HG03575 (cell line): ENCODE data around the gene TPPP.
"Not testable (repeated sequence)": the region's sequence is repeated elsewhere in the genome, so short reads cannot be mapped to it uniquely, and the experiment has no call there.

Experiments
- ATAC-seq: cut with Tn5 transposase; IDR thresholded peaks from one replicate; pipeline ENCODE4 v1.9.1; 2021; ENCODE audit not compliant: unreplicated experiment, insufficient number of reproducible peaks, low FRiP score; ENCODE audit errors: extremely low read depth

The TPPP gene

DNA sequence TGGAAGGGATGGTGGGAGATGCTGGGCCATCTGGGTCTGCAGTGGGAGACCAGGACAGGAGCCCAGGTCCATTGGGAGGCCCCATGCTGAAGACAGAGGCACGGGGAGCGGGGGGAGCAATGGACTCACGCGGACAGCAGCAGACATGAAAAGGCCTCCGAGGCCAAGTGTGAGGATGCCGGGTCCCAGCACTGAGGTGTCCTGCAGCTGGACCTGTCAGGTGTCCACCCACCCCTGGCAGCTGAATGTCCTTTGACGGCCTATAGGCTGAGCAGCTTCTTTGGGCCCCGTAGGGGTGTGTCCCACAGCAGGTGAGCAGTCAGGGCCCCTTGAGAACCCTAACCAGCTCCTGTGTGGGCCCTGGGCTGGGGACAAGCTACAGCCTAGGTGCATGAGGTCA, 3.0 kb upstream of the TPPP start:
- not testable (repeated sequence) for ATAC-seq

DNA sequence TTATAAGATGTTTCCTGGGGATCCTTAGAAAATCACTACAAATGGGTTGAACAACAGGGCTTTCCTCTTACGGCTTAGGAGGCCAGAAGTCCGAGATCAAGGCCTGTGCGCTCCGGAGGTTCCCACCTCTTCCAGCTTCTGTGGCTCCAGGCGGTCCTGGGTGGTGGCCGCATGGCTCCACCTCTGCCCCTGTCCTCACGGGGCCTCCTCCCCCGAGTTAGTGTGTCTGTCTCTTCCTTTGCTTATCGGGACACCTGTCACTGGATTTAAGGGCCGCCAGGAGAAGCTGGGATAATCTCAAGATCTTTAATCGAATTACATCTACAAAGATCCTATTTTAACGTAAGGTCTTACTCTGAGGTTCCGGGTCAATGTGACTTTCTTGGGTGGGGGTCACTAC, 2.3 kb upstream of the TPPP start:
- ATAC-seq, result not testable (repeated sequence)

DNA sequence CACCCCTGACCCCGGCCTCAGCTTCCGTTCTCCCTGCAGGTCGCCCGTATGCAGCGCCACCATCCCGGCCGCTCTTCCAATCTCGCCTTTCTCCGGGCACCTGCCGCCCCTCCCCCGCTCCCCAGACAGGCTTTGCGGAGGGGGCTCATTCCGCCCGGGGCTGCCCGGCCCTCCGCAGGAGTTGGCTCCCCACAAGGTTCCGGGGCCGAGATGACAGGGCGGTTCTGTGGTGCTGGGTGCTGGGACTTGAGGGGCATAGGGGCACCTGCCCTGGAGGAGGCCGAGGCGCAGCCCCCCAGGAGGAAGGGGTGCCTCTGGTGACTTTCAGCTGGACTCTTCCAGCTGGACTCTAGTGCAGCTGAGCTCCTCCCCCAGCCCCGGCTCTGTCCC, 885 bp upstream of the TPPP start:
- not testable (repeated sequence) for ATAC-seq

DNA sequence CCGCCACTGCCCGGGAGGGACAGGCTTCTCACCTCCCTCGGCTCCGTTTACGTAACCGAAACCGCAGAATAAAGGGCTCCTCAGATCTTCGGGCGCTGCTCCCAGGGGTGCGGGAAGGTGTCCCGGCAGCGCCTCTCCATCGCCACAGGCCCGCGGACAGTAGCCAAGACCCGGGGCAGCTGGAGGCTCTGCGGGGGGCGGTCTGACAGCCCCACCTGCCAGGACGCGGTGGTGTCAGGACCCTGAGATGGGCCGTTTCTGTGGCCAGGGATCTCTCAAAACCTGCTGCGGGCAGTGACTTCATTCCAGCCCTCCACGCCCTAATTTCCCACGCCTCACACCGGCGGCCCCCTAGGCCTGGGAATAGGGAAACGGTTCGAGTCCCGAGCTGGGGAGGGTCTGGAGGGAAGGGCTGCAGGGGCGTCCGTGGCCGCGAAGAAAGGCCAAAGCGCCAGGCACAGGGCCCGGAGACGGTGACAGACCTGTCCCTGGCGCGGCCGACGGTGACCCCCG, 567 bp downstream of the TPPP start:
- ATAC-seq, result not testable (repeated sequence)

DNA sequence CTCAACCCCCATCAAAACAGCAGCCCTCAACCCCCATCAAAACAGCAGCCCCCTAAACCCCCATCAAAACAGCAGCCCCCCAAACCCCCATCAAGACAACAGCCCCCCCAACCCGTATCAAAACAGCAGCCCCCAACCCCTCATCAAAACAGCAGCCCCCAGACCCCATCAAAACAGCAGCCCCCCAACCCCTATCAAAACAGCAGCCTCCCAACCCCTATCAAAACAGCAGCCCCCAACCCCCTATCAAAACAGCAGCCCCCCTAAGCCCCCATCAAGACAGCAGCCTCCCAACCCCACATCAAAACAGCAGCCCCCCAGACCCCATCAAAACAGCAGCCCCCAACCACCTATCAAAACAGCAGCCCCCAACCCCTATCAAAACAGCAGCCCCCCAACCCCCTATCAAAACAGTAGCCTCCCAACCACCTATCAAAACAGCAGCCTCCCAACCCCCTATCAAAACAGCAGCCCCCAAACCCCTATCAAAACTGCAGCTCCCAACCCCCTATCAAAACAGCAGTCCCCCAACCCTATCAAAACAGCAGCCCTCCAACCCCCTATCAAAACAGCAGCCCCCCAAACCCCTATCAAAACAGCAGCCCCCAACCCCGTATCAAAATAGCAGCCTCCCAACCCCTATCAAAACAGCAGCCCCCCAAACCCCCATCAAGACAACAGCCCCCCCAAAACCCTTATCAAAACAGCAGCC, 1.2 kb downstream of the TPPP start:
- ATAC-seq, result no peak

DNA sequence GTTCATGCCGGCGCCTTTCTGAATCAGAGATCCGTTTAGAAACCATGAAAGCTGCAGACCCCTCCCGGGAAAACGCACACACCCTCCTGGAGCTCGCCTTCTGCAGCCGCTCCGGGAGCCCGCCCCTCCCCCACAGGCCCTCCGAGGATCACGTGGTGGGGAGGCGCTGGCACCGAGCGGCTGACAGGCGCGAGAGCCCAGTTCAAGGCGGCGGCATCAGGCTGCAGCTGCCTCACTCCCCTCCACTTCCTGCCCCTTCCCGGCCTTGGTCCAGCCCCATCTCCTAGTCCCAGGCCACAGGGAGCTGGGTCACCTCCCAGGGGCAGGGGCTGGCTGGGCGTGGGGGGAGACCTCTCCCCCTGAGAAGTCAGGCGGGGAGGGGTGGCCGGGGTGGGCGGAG, 2.1 kb downstream of the TPPP start:
- ATAC-seq, result not testable (repeated sequence)

DNA sequence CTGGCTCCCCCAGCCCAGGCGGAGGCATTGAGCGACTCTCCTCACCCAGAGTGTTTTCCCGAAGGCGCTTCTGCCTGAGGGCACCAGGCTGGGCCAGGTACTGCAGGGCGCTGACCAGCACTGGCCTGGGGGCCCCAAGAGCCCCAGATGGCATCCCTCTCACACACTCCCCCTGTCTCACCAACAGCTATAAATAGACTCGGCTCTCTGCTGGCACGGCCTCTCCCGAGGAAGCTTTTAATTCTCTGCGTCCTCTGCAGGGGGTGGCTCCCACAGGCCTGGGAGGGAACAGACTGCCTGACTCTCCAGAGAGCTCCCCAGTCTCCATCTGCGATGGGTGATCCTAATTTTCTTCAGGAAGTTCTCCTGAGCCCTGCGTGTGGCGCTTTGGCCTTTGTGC, 2.9 kb downstream of the TPPP start:
- ATAC-seq, result not testable (repeated sequence)

DNA sequence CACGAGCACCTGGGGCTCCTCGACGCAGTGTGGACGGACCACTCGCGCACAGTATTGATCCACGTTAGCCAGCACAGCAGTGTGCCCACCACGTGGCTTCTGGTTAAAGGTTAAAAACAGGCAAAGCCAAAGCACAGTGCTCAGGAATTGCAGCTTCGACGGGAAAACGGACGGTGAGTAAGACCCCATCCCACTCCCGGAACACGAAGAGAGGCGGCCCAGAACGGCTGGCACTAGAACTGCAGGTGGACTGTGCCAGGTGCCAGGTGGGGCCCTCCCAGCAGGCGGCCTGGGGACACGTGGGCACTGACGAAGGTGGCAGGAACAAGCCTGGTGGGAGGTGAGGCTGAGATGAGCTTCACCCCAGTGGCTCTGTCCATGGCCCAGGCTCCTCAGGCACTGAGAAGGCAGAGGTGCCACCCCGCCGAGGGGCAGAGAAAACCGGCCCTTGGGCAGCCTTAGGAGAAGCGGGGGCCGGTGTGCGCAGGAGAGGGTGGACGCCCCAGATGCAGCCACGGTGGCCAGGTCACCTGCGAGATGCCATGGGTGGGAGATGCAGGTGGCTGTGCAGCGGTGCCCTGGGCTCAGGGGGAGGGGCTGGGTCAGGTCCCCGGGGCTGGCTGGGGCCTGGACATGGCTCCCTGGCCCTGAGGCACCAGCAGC, 4.7 kb downstream of the TPPP start:
- not testable (repeated sequence) for ATAC-seq

DNA sequence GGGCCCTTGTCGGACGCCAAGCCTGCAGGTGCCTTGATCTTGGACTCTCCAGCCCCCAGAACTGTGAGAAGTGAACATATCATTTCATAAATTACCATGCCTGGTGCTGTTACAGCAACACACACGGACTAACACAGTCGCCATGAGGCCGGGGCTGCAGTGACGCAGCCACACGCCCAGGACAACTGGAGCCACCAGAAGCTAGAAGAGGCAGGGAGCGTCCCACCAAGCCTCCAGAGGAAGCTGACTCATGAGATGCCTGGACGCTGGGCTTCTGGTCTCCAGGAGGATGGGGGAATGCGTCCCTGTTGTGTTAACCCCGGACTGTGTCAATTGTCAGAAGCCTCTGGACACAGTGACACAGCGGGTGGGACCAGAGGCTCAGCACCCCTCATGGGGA, 6.2 kb downstream of the TPPP start:
- not testable (repeated sequence) for ATAC-seq

DNA sequence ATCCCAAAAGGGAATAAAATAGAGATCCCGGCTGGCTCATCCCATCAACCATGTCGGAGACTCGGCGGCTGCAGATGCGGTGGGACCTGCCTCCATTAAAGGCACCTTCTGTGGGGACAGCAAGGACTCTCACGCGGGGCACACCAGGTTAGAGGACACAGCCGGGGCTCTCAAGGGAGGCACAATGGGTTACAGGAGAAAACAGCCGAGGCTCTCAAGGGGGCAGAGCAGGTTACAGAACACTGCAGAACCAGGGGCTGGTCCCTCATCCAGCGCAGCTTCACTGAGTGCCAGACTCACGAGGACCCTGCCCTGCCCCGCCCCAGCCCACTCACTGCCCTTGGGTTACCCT, 7.0 kb downstream of the TPPP start:
- ATAC-seq, result not testable (repeated sequence)

DNA sequence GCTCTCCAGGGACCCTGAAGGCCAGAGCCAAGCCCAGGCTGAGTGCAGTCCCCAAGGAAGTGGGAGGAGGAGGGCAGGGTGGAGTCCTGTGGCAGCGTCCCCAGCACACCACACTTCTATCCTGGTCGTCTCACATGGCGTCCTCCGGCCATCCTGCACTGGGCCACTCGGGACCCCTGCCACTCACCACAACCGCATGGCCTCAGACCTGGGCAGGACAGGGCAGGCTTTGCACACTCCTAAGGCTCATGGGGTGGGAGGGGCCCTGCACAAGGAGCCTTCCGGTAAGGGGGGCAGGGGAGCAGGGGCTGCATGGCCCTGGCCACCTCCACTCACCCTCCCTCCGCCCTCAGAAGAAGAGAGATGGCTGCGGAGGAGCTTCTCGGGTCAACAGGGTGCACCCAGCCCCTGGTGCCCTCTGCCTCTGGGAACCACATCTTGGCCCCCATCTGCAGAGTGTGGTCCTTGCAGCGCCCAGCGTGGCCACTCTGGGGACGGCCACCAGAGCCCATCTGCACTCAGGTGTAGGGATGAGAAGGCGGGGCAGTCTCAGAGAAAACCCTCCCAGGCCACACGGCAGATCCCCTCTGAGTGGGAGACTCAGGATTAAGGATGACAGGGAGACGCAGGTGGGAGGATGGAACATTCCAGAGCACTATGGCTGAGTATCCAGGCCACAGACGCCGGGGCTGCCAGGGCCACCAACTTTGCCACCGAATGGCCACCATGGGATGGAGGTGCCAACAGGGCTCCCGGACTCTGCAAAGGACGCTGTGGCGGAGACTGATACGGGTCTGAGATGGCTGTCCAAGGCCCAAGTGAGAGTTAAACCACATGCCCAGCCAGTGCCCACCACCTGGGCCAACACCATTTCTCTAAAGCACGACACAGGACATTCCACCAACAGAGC, 7.6 kb downstream of the TPPP start:
- no peak for ATAC-seq

DNA sequence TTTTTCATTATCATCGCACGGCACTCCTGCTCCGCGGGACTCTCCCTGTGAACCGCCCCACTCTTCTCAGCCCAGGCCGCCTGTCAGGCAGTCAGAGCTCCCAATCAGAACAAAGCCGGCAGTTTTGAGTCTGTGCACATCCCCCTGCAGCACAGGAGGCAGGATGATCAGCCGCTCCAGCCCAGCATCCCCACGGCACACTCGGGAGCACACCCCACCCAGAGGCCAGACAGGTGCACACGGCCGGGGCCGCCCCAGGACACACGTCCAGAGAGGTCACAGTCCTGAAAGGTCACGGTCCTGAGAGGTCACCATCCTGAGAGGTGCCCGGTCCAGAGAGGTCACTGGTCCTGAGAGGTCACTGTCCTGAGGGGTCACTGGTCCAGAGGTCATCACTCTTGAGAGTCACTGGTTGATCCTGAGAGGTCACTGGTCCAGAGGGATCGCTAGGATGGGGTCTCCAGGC, 8.4 kb downstream of the TPPP start:
- no peak for ATAC-seq

DNA sequence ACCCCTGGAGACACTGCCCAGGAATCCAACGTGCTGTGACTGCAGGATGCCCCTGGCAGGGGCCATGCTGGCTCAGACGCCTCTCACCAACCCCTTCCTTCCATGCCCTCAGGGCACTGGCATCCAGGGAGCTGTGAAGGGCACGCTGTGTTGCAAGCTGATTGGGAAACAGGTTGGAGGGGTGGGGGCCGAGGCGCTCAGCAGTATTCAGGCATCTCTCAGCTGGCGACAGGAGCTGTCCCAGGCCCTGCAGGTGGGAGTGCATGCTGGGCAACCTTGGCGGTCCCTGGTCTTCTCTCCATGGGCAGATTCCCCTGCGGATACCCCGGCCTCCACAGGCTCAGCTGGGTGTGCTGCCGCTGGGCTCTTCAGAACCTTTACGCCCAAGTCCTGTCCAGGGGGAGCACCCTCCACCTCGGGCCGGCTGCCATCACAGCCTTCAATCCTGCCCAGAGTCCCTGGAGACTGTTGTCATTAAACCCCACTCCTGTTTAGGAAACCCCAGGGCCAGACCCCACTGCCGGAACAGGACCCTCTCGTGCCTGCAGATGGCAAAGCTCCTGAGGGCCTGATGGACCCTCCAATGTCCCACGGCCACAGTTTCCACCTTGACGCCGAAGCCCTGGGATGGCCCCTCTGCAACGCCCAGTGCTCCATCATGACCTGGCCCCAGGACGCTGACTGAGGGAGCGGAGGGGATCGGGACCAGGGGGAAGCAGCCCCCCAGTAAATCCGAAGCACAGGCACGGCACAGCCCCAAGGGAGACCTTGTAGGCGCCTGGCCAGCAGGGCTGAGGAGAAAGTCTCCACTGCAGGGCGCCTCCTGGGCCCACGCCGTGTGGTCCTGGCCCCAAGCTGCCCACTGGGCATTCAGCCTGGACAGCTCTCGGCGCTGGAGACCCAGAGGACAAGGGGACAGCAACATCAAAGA, 9.3 kb downstream of the TPPP start:
- ATAC-seq, result no peak

DNA sequence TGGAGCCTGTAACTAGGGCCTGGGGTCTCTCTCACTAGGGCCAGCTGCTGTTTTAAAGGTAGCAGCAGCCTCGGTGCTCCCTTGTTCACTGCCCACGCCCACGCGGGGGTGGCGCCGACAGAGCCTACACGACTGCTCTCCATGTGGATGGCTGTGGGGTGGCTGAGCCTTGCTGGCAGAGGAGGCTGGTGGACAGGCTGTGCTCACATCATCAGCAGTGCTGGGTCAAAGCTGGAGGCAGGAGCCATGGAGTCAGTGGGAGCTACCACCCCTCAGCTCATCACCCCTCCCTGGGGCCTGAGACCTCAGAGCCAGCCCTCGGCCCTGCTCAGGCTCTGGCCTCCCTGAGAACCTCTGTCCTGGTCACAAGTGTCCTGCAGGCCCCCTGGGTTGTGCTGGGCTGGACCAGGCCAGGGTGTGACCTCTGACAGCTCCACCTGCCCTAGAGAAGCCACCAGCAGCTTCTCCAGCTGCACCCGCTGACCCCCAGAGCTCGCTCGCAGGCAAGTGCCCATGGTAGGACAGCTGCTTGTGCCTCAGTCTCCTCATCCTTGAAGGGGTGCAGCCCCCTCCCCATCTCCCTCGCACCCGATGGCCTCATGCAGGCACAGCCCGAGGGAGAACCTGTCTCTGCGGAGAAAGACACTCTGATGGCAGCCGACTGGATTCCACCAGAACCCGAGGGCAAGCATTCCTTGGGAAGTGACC, 10.3 kb downstream of the TPPP start:
- ATAC-seq, result not testable (repeated sequence)

DNA sequence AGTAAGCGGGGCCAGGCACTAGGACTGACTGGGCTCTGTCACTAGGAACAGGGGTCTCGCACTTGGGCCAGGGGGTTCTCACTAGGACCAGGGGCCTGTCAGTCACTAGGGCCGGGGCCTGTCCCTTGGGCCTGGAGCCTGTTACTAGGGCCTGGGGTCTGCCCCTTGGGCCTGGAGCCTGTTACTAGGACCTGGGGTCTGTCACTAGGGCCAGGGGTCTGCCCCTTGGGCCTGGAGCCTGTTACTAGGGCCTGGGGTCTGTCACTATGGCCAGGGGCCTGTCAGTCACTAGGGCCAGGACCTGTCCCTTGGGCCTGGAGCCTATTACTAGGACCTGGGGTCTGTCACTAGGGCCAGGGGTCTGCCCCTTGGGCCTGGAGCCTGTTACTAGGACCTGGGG, 10.9 kb downstream of the TPPP start:
- ATAC-seq, result not testable (repeated sequence)

DNA sequence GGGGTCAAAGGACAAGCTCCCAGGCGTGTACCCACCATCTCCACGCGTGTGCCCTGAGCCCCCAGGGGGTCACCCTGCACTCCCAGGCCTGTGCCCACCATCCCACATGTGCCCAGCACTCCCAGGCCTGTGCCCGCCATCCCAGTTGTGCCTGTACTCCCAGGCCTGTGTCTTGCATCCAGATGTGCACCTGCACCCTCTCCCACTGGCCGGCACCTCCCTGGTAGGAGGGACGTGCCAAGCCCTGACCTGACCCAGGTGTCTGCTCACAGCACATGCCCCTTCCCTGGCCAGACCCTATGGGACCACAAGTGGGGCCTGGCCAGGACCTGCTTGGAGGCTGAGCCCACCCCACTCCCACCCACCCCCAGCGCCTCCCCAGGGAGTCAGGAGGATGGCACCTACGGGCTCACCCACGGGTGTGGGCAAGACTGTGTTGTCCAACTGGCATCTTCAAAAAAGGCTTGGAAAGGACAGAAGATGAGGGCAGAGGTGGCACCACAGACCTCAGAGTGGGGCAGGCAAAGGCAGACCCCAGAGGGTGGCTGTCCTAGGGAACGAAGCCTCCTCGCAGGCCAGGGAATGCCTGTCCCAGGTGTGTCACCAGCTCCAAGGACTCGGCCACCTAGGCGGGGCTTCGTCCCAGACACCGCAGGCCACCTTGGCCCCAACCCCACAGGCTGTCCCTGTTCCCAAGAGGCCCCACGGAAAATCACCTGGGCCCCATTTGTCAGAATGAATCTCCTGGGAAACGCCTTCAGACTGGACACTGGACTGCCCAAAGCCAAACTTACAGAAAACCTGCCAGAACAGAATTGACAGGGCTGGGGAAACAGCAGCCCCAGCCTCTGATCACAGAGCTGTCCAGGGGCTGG, 11.6 kb downstream of the TPPP start:
- not testable (repeated sequence) for ATAC-seq

DNA sequence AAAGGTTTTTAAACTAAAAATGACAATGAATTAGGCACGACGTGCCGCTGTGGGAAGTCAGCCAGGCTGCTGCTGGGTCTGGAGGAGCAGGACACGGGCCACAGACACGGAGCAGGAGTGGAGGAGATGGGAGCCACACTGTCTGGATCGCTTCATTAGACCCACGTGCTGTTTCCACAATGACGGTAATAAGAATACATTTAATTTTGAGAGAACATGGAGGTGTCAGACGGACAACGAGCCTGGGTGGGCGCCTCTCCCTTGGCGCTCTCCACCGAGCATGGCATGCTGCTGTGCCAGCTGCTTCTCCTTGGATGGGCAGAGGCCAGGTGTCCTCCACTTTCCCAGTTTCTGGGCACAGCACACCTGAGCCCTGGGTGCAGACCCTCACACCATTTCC, 12.3 kb downstream of the TPPP start:
- ATAC-seq, result not testable (repeated sequence)
